Hippocampal formation (tissue), 2 donors: Measurements from ENCODE around the gene TMEM94.
A peak's percentile ranks its signal among the peaks of the same experiment; 100 is the strongest.
"Not testable (repeated sequence)": the region's sequence is repeated elsewhere in the genome, so short reads cannot be mapped to it uniquely, and the experiment has no call there.

Experiments used
- DNase-seq, 2 donors: peaks; one replicate each; lab custom pipeline; 2025; lab: John Stamatoyannopoulos, UW

Gene TMEM94

GRCh38 chr17:75445896-75446295 is 10.5 kb upstream of the TMEM94 start:
- not testable (repeated sequence) for DNase-seq

DNA sequence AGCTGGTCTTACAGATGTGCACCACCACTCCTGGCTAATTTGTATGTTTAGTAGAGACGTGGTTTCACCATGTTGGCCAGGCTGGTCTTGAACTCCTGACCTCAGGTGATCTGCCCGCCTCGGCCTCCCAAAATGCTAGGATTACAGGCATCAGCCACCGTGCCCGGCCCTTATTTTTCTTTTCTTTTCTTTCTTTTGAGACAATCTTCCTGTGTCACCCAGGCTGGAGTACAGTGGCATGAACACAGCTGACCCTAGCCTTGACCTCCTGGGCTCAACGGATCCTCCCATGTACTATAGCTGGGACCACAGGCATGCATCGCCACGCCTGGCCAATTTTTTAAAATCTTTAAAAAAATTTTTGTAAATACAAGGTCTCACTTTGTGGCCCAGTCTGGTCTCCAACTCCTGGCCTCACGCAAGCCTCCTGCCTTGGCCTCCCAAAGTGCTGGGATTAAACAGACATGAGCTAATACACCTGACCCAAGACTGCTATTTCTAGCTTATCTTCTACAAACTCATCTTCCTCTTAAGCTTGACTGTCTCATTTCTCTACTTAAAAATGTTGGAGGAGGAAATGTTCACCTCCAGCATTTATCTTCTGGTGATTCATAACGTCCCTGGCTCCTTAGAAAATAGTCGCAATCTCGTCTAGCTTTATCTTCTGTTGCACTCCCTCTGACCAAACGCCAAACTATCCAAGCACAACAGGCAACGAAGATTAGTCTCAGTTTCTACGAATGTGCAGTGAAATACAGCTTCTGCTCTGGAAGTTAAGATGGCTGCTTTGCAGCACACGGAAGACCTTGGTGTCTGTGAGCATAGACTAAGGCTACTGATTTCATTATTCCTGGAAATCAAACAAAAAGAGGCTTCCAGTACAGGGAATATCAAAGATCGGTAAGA is 8.2 kb upstream of the TMEM94 start:
- DNase-seq = no peak

DNA sequence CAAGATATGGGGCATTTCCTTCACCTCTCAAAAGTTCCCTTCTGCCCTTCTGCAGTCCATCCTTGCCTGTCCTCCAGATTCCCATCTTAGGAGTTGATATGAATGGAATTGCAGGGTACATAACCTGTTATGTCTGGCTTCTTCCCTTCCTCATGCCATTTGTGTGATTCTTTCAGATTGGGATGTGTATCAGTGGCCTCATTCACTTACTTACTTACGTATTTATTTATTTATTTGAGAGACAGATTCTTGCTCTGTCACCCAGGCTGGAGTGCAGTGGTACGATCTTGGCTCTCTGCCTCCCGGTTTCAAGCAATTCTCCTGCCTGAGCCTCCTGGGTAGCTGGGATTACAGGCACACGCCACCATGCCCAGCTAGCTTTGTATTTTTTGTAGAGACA is 6.2 kb upstream of the TMEM94 start:
- no peak for DNase-seq

- no peak for DNase-seq
Observed at GRCh38 chr17:75454193-75454592, 2.2 kb upstream of the TMEM94 start.

DNA sequence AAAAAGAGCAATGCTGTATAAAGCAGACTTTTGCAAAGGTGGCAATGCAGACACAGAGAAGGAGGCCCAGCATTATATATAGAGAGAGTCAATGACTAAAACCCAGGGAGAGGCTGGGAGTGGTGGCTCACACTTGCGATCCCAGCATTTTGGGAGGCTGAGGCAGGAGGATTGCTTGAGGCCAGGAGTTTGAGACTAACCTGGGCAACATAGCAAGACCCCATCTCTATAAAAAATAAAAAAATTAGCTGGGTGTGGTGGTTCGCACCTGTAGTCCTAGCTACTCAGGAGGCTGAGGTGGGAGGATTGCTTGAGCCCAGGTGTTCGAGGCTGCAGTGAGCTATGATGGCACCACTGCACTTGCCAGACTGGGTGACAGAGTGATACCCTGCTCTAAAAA is 1.8 kb upstream of the TMEM94 start:
- not testable (repeated sequence) for DNase-seq

GRCh38 chr17:75456039-75456416 is 407 bp upstream of the TMEM94 start:
- DNase-seq = no peak

DNA sequence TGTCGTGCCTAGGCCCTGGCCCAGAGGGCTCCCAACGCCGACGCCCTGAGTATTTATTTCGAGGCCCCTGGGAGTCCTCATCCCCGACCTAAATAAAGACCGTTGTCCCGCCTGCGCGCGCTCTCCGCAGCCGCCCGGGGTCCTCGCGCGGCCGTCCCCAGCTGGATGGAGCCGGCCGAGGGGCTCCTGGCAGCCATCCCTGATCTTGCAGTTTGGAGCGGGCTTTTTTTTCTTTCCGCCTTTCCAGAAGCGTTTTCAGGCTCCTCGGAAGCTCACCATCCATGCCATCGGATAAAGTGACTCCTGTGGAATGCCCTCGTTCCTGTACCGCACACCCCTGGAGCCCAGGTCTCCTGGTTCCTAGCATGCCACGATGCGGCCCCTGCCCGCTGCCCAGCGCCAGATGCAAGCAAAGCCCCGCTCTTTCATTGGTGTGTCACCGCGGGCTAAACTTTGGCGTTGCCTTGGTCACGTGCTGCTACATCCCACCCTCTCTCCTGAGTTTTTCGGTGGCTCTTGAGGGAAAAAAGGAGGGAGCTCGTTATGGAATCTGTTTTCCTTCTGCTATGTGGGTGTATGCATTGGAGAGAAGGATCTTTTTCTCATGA is 716 bp downstream of the TMEM94 start:
- DNase-seq = no peak

- no peak for DNase-seq
Observed at GRCh38 chr17:75459246-75459589, 2.8 kb downstream of the TMEM94 start.

DNA sequence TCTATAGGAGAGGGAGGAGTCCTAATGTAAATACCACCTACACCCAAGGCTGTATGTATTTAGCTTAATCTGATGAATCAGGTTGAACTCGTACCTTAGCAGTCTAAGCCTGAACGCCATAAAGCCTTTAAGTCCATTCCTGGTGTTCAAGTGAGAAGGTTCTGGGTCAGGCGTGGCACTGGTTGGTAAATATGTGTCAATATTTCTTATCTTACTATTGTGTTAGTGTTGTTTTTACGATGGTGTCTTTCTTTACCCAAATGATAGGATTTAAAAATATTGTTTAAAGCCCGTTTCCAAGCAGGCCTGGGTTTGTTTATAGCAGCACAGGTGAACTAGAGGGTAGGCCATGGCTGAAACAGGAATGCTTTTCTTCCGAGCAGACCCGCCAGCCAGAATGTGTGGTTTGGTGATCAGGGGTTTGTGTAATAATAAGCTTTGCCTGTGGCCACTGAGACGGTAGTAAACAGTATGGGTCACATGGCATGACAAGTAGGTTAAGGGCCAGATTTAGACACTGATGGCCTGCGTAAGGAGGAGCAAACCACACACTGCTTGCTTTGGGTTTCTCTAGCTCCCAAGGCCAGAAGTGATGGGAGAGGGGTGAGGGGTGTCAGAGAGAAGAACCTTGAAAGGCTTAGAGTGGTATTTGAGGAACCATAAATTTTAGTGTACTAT is 3.3 kb downstream of the TMEM94 start:
- DNase-seq = no peak

- DNase-seq = no peak
Observed at GRCh38 chr17:75460295-75460694, 3.9 kb downstream of the TMEM94 start.

DNA sequence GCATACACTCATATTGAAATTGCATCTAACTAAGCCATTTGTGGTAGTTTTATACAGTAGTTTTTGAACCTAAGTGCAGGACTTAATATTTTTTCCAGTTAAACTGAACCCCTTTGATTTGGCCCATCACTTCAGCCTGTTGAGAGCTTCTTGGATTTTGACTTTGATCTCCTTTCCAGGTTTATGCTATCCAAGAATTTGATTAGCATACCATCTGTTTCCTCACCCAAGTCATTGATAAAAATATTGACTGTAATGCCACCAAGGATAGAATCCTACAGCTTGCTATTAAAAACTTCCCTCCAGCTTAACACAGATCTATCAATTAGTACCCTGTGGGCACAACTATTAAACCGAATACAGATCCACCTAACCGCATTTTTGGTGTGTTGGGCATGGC is 7.2 kb downstream of the TMEM94 start:
- DNase-seq = no peak

DNA sequence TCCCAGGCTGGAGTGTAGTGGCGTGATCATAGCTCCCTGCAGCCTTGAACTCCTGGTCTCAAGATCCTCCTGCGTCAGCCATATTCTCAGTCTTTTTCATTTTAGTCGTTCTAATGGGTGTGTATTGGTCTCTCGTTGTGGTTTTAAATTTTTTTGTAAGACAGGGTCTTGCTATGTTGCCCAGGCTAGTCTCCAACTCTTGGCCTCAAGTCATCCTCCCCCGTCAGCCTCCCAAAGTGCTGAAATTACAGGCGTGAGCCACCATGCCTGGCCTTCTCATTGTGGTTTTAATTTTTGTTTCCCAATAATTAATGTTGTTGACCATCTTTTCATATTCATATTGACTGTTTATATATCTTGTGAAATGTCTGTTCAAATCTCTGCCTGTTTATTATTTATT is 8.6 kb downstream of the TMEM94 start:
- no peak for DNase-seq

- peak in 1 of 2 donors; percentile 61 for DNase-seq
Observed at GRCh38 chr17:75468291-75468754, 11.9 kb downstream of the TMEM94 start.

DNA sequence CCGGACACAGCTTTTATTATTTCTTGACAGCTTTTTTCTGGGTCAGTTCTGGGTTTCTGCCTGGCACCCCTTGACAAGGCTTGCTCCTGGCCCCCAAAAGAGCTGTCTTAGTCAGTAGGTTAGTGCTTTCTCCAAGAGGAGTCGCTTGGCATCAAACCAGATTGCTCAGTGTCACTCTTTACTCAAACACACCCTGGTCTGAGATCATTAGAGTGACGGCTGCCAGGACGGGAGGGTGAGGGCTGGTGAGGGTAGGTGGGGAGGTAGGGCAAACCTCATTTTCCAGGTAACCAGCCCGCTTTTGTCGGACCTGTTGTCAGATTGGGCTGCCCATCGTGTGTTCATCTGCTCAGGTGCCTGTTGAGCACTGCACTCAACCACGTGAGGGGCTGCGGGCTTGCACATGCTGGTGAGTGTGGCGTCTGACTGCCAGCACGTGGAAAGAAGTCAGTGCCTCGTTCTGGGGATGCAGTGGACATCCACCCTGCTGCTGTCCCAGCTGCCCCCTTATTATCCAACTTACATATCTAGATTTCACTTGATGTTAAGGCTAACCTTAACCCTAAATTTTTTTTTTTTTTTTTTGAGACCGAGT is 12.4 kb downstream of the TMEM94 start:
- DNase-seq = no peak

- DNase-seq = no peak
Observed at GRCh38 chr17:75471207-75471606, 14.8 kb downstream of the TMEM94 start.

- DNase-seq = no peak
Observed at GRCh38 chr17:75472119-75472518, 15.7 kb downstream of the TMEM94 start.

GRCh38 chr17:75473246-75473645 is 16.8 kb downstream of the TMEM94 start:
- DNase-seq = peak; percentile 37 to 59

DNA sequence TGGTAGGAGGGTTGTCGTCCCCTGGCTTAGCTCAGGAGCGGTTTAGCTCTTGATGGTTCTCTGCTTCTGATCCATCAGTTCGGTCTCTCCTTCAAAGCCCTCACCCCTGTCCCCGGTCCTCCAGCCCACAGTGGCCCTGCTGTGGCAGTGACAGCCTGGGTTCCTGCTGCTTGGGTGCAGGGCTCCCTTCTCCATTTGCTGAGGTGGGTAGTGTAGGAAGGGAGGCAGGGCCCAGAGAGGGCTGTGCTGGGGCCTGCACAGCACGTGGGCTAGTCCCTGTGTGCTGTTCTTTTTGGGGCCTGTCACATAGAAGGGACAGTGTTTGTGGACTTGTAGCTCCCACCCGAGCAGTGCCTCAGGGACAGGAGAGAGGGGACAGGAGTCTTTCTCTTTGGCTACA is 18.3 kb downstream of the TMEM94 start:
- DNase-seq = no peak

DNA sequence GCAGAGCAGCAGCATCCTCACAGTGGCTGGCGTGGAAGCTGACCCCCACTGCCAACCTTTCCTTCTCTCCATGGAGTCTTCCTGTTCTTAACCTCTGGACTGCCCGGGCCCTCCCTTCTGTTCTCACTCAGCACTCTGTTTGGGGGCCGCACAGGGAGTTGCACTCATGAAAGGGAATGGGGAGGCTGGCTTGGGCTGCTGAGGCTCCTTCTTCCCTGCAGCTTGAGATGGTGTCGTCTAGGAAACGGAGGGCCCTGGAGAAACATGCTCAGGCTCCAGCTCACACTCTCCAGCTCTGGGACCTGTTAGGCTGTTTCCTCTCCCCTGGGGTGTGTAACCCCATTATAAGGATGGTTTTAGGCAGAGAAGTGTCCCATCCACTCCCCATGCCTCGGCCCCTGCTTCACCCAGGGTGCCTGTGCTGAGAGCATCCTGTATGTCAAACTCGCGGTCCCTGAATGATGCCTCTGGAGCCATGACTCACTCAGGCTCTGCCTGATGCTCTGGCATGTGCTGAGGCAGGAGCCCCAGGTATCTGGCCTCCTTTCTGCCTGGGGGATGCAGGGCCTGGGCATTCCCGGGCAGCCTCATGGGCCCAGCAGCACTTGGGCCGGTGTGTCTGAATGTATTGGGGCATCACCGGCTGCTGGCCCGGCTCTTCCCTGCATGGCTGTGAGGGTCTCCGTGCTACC is 18.9 kb downstream of the TMEM94 start:
- peak in 1 of 2 donors; percentile 13 for DNase-seq

GRCh38 chr17:75475851-75476250 is 19.4 kb downstream of the TMEM94 start:
- no peak for DNase-seq

GRCh38 chr17:75476271-75476671 is 19.8 kb downstream of the TMEM94 start:
- DNase-seq = peak; percentile 56 to 83
